Measurements from ENCODE around the gene KCNK16.

KCNK16 gene

GRCh38 chr6:39313526-39314272, 8.8 kb downstream of the KCNK16 start:
- Histone ChIP-seq H3K9me3 (no peaks in the 10 kb centered on the region; the same call in 1 of the 2 replicates), H3K36me3 (no peaks in the 10 kb centered on the region), H3K27me3 (peaks cover 41% of the 10 kb centered on the region), H3K27ac (peak overlapping the region; percentile 69), H3K4me3 (peak overlapping the region; percentile 65), H3K9ac (peak overlapping the region; percentile 56), H3K4me1 (peaks cover 66% of the 10 kb centered on the region), H3K4me2 (peak overlapping the region; percentile 98), H4K20me1 (peaks cover 31% of the 10 kb centered on the region; the same call in 1 of the 2 replicates)
- TF ChIP-seq Cebpa-rat (IDR thresholded peaks at IDR 0.05): no peak

GRCh38 chr6:39312912-39313525, 9.5 kb downstream of the KCNK16 start:
- Histone ChIP-seq H3K36me3 (no peaks in the 10 kb centered on the region), H4K20me1 (peaks cover 31% of the 10 kb centered on the region; the same call in 1 of the 2 replicates), H3K9ac (no peak overlapping the region), H3K4me3 (peak overlapping the region; percentile 65), H3K9me3 (no peaks in the 10 kb centered on the region; the same call in 1 of the 2 replicates), H3K27ac (no peak overlapping the region), H3K4me1 (peaks cover 62% of the 10 kb centered on the region), H3K4me2 (peak overlapping the region; percentile 98), H3K27me3 (peaks cover 41% of the 10 kb centered on the region)
- TF ChIP-seq Cebpa-rat (IDR thresholded peaks at IDR 0.05): no peak

GRCh38 chr6:39310542-39310941, 12.0 kb downstream of the KCNK16 start:
- no peaks in the 10 kb centered on the region; the same call in 1 of the 2 replicates for H3K9me3 ChIP-seq

GRCh38 chr6:39309942-39310531, 12.5 kb downstream of the KCNK16 start:
- Histone ChIP-seq H3K4me3 (no peak overlapping the region), H3K4me2 (peak overlapping the region; percentile 78), H4K20me1 (peaks cover 31% of the 10 kb centered on the region; the same call in 1 of the 2 replicates)

More at GRCh38 chr6:39310542-39310941, 12.0 kb downstream of the KCNK16 start:
- no peak overlapping the region for H3K27ac ChIP-seq
- peaks cover 31% of the 10 kb centered on the region; the same call in 1 of the 2 replicates for H4K20me1 ChIP-seq
- H3K4me1 ChIP-seq: peaks cover 45% of the 10 kb centered on the region
- H3K4me3 ChIP-seq: no peak overlapping the region
- H3K4me2 ChIP-seq: peak overlapping the region; percentile 78
- H3K9ac ChIP-seq: peak overlapping the region; percentile 8; the same call in 1 of the 2 replicates
- H3K36me3 ChIP-seq: no peaks in the 10 kb centered on the region
- H3K27me3 ChIP-seq: peaks cover 41% of the 10 kb centered on the region
- no peak for TF ChIP-seq Cebpa-rat (IDR thresholded peaks at IDR 0.05)

GRCh38 chr6:39307462-39307861, 15.0 kb downstream of the KCNK16 start:
- Histone ChIP-seq H3K27me3 (peaks cover 10% of the 10 kb centered on the region), H3K9ac (no peak overlapping the region), H3K27ac (no peak overlapping the region), H4K20me1 (0 out of 2 replicates have a peak, but pooled peaks cover 12% of the 10 kb centered on the region), H3K36me3 (no peaks in the 10 kb centered on the region), H3K4me1 (peaks cover 20% of the 10 kb centered on the region), H3K4me3 (no peak overlapping the region), H3K9me3 (no peaks in the 10 kb centered on the region), H3K4me2 (no peak overlapping the region)
- no peak for TF ChIP-seq Cebpa-rat (IDR thresholded peaks at IDR 0.05)

More at GRCh38 chr6:39309942-39310531, 12.5 kb downstream of the KCNK16 start:
- no peaks in the 10 kb centered on the region; the same call in 1 of the 2 replicates for H3K9me3 ChIP-seq
- peak overlapping the region; percentile 8; the same call in 1 of the 2 replicates for H3K9ac ChIP-seq
- TF ChIP-seq Cebpa-rat (IDR thresholded peaks at IDR 0.05): no peak
- H3K27ac ChIP-seq: no peak overlapping the region
- H3K27me3 ChIP-seq: peaks cover 36% of the 10 kb centered on the region
- H3K4me1 ChIP-seq: peaks cover 40% of the 10 kb centered on the region
- H3K36me3 ChIP-seq: no peaks in the 10 kb centered on the region

- Histone ChIP-seq H3K27ac (no peak overlapping the region), H3K4me3 (no peak overlapping the region), H3K4me2 (no peak overlapping the region), H3K4me1 (peaks cover 6% of the 10 kb centered on the region), H3K27me3 (no peaks in the 10 kb centered on the region), H3K36me3 (no peaks in the 10 kb centered on the region), H4K20me1 (no peaks in the 10 kb centered on the region), H3K9ac (no peak overlapping the region), H3K9me3 (no peaks in the 10 kb centered on the region)
- no peak for TF ChIP-seq Cebpa-rat (IDR thresholded peaks at IDR 0.05)
These were observed 17.6 kb downstream of the KCNK16 start for GRCh38 chr6:39304951-39305350.

GRCh38 chr6:39303425-39304153, 18.9 kb downstream of the KCNK16 start:
- H3K9me3 ChIP-seq: no peaks in the 10 kb centered on the region
- H3K27ac ChIP-seq: no peak overlapping the region
- no peak overlapping the region for H3K4me3 ChIP-seq
- TF ChIP-seq Cebpa-rat (IDR thresholded peaks at IDR 0.05): 0 out of 2 replicates have a peak, but pooled peaks have one; percentile 3
- no peak overlapping the region for H3K4me2 ChIP-seq
- H3K9ac ChIP-seq: no peak overlapping the region
- no peaks in the 10 kb centered on the region for H3K36me3 ChIP-seq
- H4K20me1 ChIP-seq: no peaks in the 10 kb centered on the region
- H3K4me1 ChIP-seq: no peaks in the 10 kb centered on the region
- no peaks in the 10 kb centered on the region for H3K27me3 ChIP-seq

GRCh38 chr6:39302669-39303424, 19.7 kb downstream of the KCNK16 start:
- Histone ChIP-seq H3K4me2 (peak overlapping the region; percentile 56), H3K9ac (no peak overlapping the region), H4K20me1 (no peaks in the 10 kb centered on the region), H3K4me1 (no peaks in the 10 kb centered on the region), H3K9me3 (no peaks in the 10 kb centered on the region), H3K27me3 (no peaks in the 10 kb centered on the region), H3K27ac (no peak overlapping the region), H3K36me3 (no peaks in the 10 kb centered on the region), H3K4me3 (no peak overlapping the region)
- TF ChIP-seq Cebpa-rat (IDR thresholded peaks at IDR 0.05): 0 out of 2 replicates have a peak, but pooled peaks have one; percentile 20

- no peak overlapping the region for H3K27ac ChIP-seq
- no peaks in the 10 kb centered on the region for H3K36me3 ChIP-seq
- no peak overlapping the region for H3K4me3 ChIP-seq
- H3K4me1 ChIP-seq: no peaks in the 10 kb centered on the region
- no peak for TF ChIP-seq Cebpa-rat (IDR thresholded peaks at IDR 0.05)
- no peaks in the 10 kb centered on the region for H4K20me1 ChIP-seq
- H3K27me3 ChIP-seq: no peaks in the 10 kb centered on the region
- no peaks in the 10 kb centered on the region for H3K9me3 ChIP-seq
- H3K9ac ChIP-seq: no peak overlapping the region
- H3K4me2 ChIP-seq: no peak overlapping the region
These were observed 20.5 kb downstream of the KCNK16 start for GRCh38 chr6:39302011-39302410.
